ENCODE measurements around the gene ARVCF.
"Not testable (repeated sequence)": the region's sequence is repeated elsewhere in the genome, so short reads cannot be mapped to it uniquely, and the experiment has no call there.

Gene ARVCF

GRCh38 chr22:19929586-19930550 lies 86.8 kb downstream of the ARVCF start:
- H3K4me3 ChIP-seq (ENCODE audit: low read length) = no peak overlapping the region
- no peak for TF ChIP-seq CTCF (conservative IDR thresholded peaks at IDR 0.05; ENCODE audit: low read length)
- no peak for DNase-seq (ENCODE audit: low read depth)

GRCh38 chr22:19928207-19928606 lies 88.4 kb downstream of the ARVCF start:
- no peak for DNase-seq (ENCODE audit: low read depth)
- H3K4me3 ChIP-seq (ENCODE audit: low read length) = no peak overlapping the region
- no peak for TF ChIP-seq CTCF (conservative IDR thresholded peaks at IDR 0.05; ENCODE audit: low read length)

DNA sequence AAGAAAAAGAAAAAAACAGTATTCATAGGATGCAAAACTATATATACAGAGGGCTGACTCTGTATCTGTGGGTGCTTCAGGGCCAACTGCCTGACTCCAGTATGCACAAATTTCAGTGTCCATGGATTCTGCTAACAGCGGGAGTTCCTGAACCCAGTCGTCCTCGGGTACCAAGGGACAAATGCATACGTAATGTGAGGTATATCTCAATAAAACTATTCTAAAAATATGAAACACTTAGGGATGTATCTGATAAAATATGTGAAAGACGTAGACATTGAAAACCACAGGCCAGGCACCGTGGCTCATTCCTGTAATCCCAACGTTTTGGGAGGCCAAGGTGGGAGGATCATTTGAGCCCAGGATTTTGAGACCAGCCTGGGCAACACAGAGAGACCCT lies 88.9 kb downstream of the ARVCF start:
- no peak overlapping the region for H3K4me3 ChIP-seq (ENCODE audit: low read length)
- no peak for TF ChIP-seq CTCF (conservative IDR thresholded peaks at IDR 0.05; ENCODE audit: low read length)
- no peak for DNase-seq (ENCODE audit: low read depth)

GRCh38 chr22:19926028-19926427 lies 90.6 kb downstream of the ARVCF start:
- not testable (repeated sequence) for DNase-seq (ENCODE audit: low read depth); H3K4me3 ChIP-seq (ENCODE audit: low read length)

DNA sequence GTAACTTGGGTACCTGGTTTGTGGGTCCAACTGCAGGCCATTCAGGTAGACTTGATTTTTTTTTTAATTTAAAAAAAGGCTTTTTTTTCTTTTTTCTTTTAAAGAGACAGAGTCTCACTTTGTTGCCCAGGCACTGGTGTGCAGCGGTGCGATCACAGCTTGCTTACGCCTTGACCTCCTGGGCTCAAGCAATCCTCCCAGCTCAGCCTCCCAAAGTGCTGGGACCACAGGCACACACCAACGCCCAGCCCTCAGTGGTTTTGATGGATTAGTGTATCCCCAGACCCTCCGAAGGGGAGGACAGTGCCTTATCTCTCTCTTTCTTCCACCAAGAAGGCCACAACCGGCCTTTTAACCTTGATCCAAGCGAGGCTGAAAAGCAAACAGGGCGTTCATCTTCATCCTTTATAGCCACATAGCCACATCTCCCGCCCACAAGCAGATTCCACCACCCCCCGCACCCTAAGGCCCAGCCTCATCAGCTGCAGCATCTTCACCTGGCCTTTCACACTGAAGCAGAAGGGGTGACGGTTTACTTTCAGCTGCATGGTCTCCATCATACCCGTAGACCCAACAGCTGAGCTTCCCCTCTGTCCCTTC lies 92.6 kb downstream of the ARVCF start:
- no peak for DNase-seq (ENCODE audit: low read depth)
- H3K4me3 ChIP-seq (ENCODE audit: low read length) = no peak overlapping the region
- no peak for TF ChIP-seq CTCF (conservative IDR thresholded peaks at IDR 0.05; ENCODE audit: low read length)

DNA sequence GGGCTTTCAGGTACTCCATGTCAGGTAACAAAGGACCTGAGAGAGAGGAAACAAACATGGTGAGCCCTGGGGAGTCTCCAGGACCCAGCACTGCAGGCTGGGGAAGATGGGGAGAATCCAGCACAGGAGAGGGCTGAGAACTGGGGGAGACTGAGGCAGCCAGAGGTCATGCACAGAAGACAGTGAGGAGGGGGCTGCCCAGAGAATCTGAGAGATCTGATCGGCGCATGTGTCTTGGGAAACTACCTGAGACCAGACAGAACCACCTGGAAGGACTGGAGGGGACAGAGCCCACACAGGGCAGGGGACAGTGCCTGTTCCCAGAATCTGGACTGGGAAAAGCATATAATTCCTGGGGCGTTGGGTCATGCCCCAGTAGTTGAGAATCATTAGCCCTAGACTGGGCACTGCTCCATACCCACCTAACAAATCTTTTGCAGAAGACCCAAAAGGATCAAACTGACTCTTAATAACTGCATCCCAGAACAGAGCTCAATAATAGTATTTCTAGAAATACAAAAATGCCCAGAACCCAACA lies 95.0 kb downstream of the ARVCF start:
- TF ChIP-seq CTCF (conservative IDR thresholded peaks at IDR 0.05; ENCODE audit: low read length) = no peak
- H3K4me3 ChIP-seq (ENCODE audit: low read length) = no peak overlapping the region
- DNase-seq (ENCODE audit: low read depth) = no peak

All from AG10803 (cell line).